D721Med (cell line): ENCODE results near the gene SGMS2.

Experiments
- DNase-seq: peaks from one replicate; pipeline ENCODE4 v3.0.0; 2011; ENCODE audit warnings: low spot score; ENCODE audit not compliant: insufficient read length
- FAIRE-seq: peaks from 2 replicates; lab custom pipeline; 2011; peaks lifted over from hg19 to GRCh38; lab: Jason Lieb, UNC
- TF ChIP-seq, protein P1 (sequence below): IDR thresholded peaks from 2 replicates; pipeline ENCODE4 v1.5.1; 2012; ENCODE audit warnings: mild to moderate bottlenecking, control low read depth; ENCODE audit not compliant: insufficient read depth; ENCODE audit errors: missing control alignments

The SGMS2 gene

DNA sequence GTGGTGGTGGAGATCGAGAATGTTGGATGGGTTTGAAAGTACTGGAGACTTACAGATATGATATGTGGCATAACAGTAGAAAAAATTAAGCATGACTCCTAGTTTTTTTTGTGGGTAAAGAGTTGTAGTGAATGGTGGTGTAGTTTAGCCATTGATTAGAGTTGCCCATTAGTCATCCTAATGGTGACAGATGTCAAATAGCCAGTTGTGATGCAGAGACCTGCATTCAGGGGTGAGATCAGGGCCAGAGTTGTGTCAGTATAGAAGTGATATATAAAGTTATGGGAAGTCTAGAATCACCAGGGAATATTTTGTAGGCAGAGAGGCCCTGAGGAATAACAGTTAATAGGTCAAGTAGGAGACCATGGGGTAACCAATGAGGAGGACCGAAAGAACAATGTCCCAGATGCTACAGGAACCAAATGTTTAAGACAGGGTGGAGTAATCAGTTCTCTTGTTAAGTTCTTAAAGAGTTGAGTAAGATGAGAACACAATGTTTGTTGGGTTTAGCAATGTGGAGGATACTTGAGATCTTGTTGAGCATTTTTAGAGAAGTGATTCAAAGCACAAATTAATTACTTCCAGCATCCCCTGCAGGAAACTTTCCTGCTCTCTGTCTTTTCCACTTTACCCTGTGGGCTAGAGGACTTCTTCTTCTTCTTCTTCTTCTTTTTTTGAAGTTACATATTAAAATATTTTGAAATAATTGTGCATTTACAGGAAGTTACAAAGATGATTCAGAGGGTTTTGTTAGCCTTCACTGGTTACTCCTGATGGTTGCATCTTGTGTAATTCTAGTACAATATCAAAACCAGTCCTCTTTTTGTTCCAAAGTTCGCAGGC is 13.3 kb downstream of the SGMS2 start:
- DNase-seq (no peak), FAIRE-seq (no peak)
- TF ChIP-seq, protein P1, sequence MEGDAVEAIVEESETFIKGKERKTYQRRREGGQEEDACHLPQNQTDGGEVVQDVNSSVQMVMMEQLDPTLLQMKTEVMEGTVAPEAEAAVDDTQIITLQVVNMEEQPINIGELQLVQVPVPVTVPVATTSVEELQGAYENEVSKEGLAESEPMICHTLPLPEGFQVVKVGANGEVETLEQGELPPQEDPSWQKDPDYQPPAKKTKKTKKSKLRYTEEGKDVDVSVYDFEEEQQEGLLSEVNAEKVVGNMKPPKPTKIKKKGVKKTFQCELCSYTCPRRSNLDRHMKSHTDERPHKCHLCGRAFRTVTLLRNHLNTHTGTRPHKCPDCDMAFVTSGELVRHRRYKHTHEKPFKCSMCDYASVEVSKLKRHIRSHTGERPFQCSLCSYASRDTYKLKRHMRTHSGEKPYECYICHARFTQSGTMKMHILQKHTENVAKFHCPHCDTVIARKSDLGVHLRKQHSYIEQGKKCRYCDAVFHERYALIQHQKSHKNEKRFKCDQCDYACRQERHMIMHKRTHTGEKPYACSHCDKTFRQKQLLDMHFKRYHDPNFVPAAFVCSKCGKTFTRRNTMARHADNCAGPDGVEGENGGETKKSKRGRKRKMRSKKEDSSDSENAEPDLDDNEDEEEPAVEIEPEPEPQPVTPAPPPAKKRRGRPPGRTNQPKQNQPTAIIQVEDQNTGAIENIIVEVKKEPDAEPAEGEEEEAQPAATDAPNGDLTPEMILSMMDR = no peak

DNA sequence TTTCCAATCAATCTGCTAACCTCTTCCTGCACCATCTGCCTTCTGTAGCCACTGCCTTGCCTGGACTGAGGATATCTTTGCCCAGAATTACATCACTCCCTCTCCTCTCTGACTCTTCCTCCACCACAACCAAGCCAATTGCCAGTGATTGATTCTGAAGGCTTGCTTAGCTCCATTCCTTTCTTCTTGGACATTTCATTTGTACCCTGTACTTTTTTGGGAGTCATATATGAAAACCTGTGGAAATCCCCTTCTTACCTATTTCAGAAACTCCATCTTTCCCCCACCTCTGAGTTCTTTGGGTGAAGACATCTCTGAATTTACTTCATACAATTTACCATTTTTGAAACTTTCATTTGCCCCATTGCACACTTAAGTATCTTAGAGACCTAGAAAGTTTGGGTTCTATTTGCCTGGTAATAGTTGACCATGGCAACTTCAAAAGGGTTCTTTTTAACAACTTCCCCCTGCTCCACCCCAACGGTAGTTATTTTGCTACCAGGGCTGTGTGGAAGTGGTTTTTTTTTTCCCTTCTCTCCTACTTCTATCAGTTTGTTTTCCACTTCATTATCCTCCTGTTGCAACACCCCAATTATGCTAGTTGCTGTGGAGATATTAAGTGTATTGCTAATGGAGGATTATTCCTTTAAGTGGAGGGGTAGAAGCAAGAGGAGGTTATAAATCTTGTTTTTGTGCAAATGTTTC is 14.3 kb downstream of the SGMS2 start:
- DNase-seq = no peak
- TF ChIP-seq, protein P1 = no peak
- no peak for FAIRE-seq

DNA sequence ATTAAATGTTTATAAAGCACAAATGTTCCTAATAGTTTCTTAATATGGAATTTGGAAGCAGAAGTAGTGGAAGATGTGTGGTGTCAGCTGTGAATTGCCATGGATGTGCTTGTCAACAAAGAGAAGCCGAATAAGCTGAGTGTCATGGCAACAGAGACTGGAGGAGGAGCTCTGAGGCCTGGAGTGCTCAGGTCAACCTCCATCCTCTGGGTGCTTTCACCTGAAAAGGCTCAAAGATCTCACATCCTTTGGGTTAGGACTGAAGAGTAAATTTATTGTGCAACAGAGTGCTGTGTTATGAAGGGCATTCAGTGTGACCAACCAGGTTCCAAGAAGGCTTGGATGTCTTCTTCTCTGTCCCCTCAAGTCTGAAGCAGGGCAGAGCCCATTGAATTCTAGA is 18.7 kb downstream of the SGMS2 start:
- no peak for FAIRE-seq
- no peak for DNase-seq
- TF ChIP-seq, protein P1 = no peak

DNA sequence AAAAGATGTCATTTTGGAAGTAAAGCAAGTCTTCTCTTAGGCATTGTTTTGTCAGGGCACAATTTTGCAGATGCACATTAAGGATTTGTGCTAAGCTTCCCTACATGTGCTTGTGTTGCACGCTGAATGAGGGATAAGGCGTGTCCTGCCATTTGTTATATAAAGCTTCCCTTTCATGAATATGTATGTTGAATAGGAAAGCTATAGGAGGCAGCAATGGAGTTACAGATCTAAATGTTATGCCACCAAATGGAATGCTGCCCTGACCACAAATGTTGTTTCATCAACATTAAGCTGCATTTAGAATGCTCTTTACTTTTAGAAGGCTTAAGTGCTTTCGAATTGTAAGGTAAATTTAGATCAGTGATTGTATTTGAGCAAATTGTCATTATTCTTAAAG is 20.9 kb downstream of the SGMS2 start:
- DNase-seq (no peak), FAIRE-seq (no peak)
- TF ChIP-seq, protein P1 = no peak

DNA sequence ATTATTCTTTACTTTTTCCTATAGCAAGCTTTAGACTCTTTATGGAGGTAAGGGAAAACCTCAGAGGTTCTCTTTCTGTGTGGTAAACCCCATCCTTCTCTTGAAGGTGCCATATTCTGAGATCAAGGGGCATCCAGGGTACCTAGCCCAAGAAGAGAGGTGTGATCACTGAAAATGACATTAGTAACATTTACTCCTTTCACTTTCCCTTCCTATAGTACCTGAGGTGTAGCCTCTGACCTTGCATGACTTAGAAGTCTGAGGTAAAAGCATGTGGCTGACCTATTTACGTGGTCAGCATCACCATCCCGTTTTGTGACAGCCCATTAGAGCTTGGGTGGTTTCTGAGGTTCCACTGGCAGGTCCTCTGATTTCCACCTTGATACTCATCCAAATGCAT is 25.7 kb downstream of the SGMS2 start:
- DNase-seq = no peak
- FAIRE-seq = no peak
- TF ChIP-seq, protein P1 = no peak

DNA sequence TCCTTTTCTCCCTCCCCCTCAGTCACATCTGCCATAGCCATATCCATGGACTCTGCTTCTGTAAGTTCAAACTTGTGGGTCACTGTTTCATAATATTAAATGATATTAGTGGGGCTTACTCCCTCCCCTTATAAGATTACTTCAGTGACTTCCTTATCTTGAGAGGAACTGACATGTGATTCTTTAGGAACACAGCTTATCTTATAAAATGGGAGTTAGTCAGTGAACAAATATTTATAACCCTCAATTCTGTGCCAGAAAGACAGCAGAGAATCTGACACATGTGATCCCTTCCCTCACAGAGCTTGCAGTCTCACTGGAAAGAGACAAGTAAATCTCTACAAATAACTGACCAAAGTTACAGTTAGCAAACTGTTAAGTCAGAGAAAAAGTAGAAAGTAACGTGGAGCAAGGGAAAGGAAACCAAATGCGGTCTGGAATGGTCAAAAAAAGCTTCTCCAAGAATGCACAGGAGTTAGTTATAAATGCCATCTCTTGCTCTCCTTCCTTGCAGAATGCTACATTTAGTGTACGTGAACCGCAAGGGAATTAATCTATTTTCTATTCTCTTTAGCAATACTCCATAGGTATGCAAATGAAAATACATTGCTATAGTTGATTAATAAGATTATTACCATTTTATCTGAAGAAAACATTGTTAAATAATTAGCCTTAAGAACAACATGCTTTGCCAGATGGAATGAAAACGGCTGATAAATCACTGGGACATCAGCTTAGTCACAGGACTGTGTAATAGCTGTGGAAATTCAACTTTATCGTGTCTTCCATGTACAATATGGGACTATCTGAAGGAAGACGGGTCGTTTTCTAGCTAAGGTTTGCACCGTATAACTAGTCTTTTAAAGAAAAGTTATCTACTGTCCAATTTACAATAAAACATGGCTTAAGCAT is 29.0 kb downstream of the SGMS2 start:
- TF ChIP-seq, protein P1 = no peak
- no peak for FAIRE-seq
- DNase-seq = no peak
